Measurements from ENCODE around the gene TRMT44. TPM values are rescaled to one million over a fixed set of nuclear protein-coding genes. Genes with fewer than 3 reads are reported as not detected.

Gene TRMT44
- total and polyA plus RNA-seq, 8 donors = 1.8 to 39.7 (median 8.4) TPM

DNA sequence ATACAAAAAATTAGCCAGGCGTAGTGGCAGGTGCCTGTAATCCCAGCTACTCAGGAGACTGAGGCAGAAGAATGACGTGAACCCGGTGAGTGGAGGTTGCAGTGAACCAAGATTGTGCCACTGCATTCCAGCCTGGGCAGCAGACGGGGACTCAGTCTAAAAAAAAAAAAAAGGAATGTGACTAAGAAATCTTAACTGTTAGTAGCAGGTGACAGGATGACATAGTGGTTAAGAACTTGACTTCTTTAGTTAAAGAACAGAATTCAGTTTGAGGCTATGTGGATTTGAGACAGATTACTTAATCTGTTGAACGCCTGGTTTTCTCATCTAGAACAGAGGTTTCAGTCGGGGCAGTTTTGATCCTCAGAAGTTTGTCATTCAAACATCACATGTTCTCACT, 3.2 kb downstream of the TRMT44 start:
- H3K27me3 ChIP-seq = no peaks in the 10 kb centered on the region
- 63 to 88% (median 64%) methylated on average over 6 of the region's 6 CpGs for WGBS, 5 donors
- no peaks in the 10 kb centered on the region for H3K9me3 ChIP-seq
- H3K36me3 ChIP-seq = peaks cover 15 to 33% (median 31%) of the 10 kb centered on the region in 4 donors
- TF ChIP-seq POLR2AphosphoS5 (IDR thresholded peaks at IDR 0.05) = no peak
- TF ChIP-seq, protein P1, sequence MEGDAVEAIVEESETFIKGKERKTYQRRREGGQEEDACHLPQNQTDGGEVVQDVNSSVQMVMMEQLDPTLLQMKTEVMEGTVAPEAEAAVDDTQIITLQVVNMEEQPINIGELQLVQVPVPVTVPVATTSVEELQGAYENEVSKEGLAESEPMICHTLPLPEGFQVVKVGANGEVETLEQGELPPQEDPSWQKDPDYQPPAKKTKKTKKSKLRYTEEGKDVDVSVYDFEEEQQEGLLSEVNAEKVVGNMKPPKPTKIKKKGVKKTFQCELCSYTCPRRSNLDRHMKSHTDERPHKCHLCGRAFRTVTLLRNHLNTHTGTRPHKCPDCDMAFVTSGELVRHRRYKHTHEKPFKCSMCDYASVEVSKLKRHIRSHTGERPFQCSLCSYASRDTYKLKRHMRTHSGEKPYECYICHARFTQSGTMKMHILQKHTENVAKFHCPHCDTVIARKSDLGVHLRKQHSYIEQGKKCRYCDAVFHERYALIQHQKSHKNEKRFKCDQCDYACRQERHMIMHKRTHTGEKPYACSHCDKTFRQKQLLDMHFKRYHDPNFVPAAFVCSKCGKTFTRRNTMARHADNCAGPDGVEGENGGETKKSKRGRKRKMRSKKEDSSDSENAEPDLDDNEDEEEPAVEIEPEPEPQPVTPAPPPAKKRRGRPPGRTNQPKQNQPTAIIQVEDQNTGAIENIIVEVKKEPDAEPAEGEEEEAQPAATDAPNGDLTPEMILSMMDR (IDR thresholded peaks at IDR 0.05) = no peak
- TF ChIP-seq EP300 (IDR thresholded peaks at IDR 0.05) = no peak
- TF ChIP-seq POLR2A (IDR thresholded peaks at IDR 0.05) = no peak
- intact Hi-C loops (cut with DNase I; ENCODE audit: low total_unique reads) = no loop called here
- no peak for DNase-seq
- no peak overlapping the region for H3K27ac ChIP-seq
- no peak overlapping the region for H3K4me3 ChIP-seq
- H3K4me1 ChIP-seq = peaks cover 25 to 46% (median 41%) of the 10 kb centered on the region in 4 donors

DNA sequence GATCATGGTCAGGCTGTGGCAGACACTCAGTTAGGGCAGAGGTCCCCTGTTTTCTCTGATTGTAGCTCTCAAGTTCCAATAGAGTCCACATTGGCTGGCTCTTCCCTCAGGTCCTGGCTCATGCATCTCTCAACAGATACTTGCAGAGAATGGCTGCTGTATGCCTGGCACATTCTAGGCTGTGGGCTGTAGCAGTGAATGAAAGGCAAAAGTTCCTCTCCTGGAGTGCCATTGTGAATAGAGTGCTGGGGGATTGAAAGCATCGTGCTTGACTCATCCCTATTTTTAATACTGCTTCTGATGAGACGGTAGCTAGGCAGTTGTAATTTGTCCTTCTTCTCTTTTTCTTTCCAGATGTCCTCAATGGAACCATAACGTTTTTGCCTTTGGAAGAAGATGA, 5.5 kb downstream of the TRMT44 start:
- no peak for DNase-seq
- no peak overlapping the region for H3K4me3 ChIP-seq
- peaks cover 15 to 54% (median 54%) of the 10 kb centered on the region in 4 donors for H3K36me3 ChIP-seq
- peaks cover 18 to 31% (median 26%) of the 10 kb centered on the region in 4 donors for H3K4me1 ChIP-seq
- intact Hi-C loops (cut with DNase I; ENCODE audit: low total_unique reads) = no loop called here
- TF ChIP-seq POLR2AphosphoS5 (IDR thresholded peaks at IDR 0.05) = no peak
- TF ChIP-seq POLR2A (IDR thresholded peaks at IDR 0.05) = no peak
- TF ChIP-seq, protein P1 (IDR thresholded peaks at IDR 0.05) = no peak
- TF ChIP-seq EP300 (IDR thresholded peaks at IDR 0.05) = no peak
- no peaks in the 10 kb centered on the region for H3K9me3 ChIP-seq
- 78 to 88% (median 82%) methylated on average over 3 of the region's 3 CpGs for WGBS, 5 donors
- H3K27ac ChIP-seq = no peak overlapping the region
- H3K27me3 ChIP-seq = no peaks in the 10 kb centered on the region

DNA sequence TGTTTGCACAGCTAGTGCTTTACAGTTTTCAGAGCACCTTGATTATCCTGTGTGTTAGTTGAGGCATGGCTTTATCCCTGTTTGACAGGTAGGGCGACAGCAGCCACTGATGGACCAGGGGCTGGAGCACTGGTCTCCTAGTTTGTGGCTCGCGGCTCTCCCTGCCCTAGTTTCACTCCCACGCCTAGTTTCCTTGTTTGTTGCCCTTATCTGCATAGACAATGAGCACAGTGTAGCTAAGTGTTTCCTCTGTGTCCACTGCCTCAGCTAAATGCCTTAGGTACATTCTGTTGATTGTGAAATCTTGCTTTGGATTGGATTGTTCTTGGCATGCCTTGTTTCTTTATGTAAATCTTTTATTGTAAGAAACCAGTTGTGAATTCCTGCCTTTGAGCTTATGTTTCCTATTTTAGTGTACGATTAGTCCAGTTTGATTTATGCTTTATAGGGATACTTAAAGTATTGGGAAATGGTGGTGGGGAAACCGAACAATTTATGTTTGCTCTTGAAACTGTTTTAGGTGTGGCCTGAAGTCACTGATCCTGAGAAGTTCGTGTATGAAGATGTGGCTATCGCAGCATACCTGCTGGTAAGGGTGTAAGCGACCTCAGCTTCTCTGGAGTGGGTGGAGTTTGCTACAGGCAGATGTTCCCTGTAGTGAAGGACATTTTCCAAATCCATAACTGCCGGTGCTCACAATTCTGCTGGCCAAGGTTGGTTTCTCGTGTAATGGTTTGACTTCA, 11.0 kb downstream of the TRMT44 start:
- intact Hi-C loops (cut with DNase I; ENCODE audit: low total_unique reads) = no loop called here
- H3K27me3 ChIP-seq = no peaks in the 10 kb centered on the region
- peak; percentile 65 to 84 for DNase-seq
- H3K9me3 ChIP-seq = no peaks in the 10 kb centered on the region
- peaks cover 48 to 100% (median 99%) of the 10 kb centered on the region in 4 donors for H3K36me3 ChIP-seq
- H3K4me1 ChIP-seq = no peaks in the 10 kb centered on the region
- WGBS, 5 donors = 37 to 66% (median 45%) methylated on average over 11 of the region's 11 CpGs
- peak overlapping the region; percentile 56 to 88 (median 77) for H3K27ac ChIP-seq
- no peak for TF ChIP-seq EP300 (IDR thresholded peaks at IDR 0.05)
- TF ChIP-seq POLR2AphosphoS5 (IDR thresholded peaks at IDR 0.05) = peak in 2 of 3 donors; percentile 51 to 84
- TF ChIP-seq, protein P1 (IDR thresholded peaks at IDR 0.05) = no peak
- TF ChIP-seq POLR2A (IDR thresholded peaks at IDR 0.05) = no peak
- no peak overlapping the region for H3K4me3 ChIP-seq

DNA sequence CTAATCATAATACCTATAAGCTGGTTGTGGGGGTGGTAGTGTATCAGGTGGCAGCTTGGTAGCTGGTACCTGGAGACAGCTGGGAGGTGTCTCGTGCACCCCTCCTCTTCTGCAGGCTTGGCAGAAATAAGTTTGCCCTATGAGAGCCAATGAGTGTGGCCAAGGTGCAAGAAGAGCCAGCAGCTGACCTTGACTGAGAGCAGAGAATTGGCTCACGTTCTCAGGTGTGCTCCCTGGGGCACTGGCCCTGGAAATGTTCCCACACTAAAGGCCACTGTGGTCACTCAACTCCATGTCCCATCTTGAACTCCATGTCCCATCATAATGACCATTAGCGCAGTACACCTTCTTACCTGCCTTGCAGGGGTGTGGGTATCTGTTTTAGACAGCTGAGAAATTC, 13.4 kb downstream of the TRMT44 start:
- TF ChIP-seq, protein P1 (IDR thresholded peaks at IDR 0.05) = no peak
- TF ChIP-seq POLR2A (IDR thresholded peaks at IDR 0.05) = no peak
- no peak for TF ChIP-seq POLR2AphosphoS5 (IDR thresholded peaks at IDR 0.05)
- no peak for TF ChIP-seq EP300 (IDR thresholded peaks at IDR 0.05)
- WGBS, 5 donors = 80 to 90% (median 85%) methylated on average over 3 of the region's 3 CpGs
- no peak overlapping the region for H3K4me3 ChIP-seq
- H3K36me3 ChIP-seq = peaks cover 39 to 100% (median 99%) of the 10 kb centered on the region in 4 donors
- no peaks in the 10 kb centered on the region for H3K9me3 ChIP-seq
- no peaks in the 10 kb centered on the region for H3K4me1 ChIP-seq
- intact Hi-C loops (cut with DNase I; ENCODE audit: low total_unique reads) = no loop called here
- no peak for DNase-seq
- no peaks in the 10 kb centered on the region for H3K27me3 ChIP-seq
- no peak overlapping the region for H3K27ac ChIP-seq

Measured in stomach (tissue), 9 donors.